Fibroblast of the aortic adventitia (primary cell): ENCODE data around the gene MYH11. TPM values are rescaled to one million over a fixed set of nuclear protein-coding genes. Genes with fewer than 3 reads are reported as not detected.

Experiments
- DNase-seq: peaks from one replicate; pipeline ENCODE4 v3.0.0-alpha.2; 2010; ENCODE audit warnings: low read depth
- H3K4me3 ChIP-seq: 2 replicates; pipeline ENCODE4 v1.5.1; 2011; ENCODE audit warnings: low read depth, mild to moderate bottlenecking, control low read depth, low read length, moderate library complexity
- CTCF ChIP-seq: IDR thresholded peaks from 2 replicates; pipeline ENCODE4 v1.5.1; 2011; ENCODE audit warnings: mild to moderate bottlenecking, low read length, control low read depth, inconsistent platforms; ENCODE audit not compliant: insufficient read depth
- total RNA-seq: library from RNA; depleted of rRNA; stranded (reverse); fragments of >200 nt; gene quantifications from 2 replicates; pipeline ENCODE4 v1.2.3, GENCODE V29; 2012; ENCODE audit warnings: low replicate concordance

The MYH11 gene
- total RNA-seq = 0.57 TPM in 1 of 2 replicates, not detected in the other

GRCh38 chr16:15856901-15857698, at the start of gene MYH11:
MYH11 (minus strand) TSS chr16:15857028; CDS start chr16:15838252, 18,776 bp downstream.
- DNase-seq = no peak
- no peak for TF ChIP-seq CTCF
- peak within 1 kb of the TSS; percentile 59 for H3K4me3 ChIP-seq

- DNase-seq = no peak
- H3K4me3 ChIP-seq = no peak overlapping the region
- TF ChIP-seq CTCF = no peak
These were observed 49.6 kb upstream of the MYH11 start for GRCh38 chr16:15906439-15906838.

GRCh38 chr16:15903960-15904359, 47.1 kb upstream of the MYH11 start:
- no peak overlapping the region for H3K4me3 ChIP-seq
- no peak for TF ChIP-seq CTCF
- no peak for DNase-seq

GRCh38 chr16:15900901-15901500, 44.2 kb upstream of the MYH11 start:
- TF ChIP-seq CTCF = no peak
- DNase-seq = no peak
- H3K4me3 ChIP-seq = no peak overlapping the region

- TF ChIP-seq CTCF = no peak
- DNase-seq = no peak
- no peak overlapping the region for H3K4me3 ChIP-seq
These were observed 43.5 kb upstream of the MYH11 start for GRCh38 chr16:15900357-15900756.

GRCh38 chr16:15899538-15900100, 42.8 kb upstream of the MYH11 start:
- no peak for TF ChIP-seq CTCF
- H3K4me3 ChIP-seq = no peak overlapping the region
- peak; percentile 90 for DNase-seq
